PC-9 (cell line): ENCODE results near the gene RNF141.

Source experiments
- CTCF ChIP-seq: fragments of 200-600 bp; sonication (generic); conservative IDR thresholded peaks from 2 replicates; pipeline ENCODE4 v1.6.1; 2017; ENCODE audit warnings: mixed run types, antibody characterized with exemption, mild to moderate bottlenecking, moderate library complexity
- EZH2 ChIP-seq: fragments of 200-600 bp; sonication (generic); IDR thresholded peaks from 2 replicates; pipeline ENCODE4 v1.8.0; 2017; ENCODE audit warnings: antibody characterized with exemption, low read depth

DNA sequence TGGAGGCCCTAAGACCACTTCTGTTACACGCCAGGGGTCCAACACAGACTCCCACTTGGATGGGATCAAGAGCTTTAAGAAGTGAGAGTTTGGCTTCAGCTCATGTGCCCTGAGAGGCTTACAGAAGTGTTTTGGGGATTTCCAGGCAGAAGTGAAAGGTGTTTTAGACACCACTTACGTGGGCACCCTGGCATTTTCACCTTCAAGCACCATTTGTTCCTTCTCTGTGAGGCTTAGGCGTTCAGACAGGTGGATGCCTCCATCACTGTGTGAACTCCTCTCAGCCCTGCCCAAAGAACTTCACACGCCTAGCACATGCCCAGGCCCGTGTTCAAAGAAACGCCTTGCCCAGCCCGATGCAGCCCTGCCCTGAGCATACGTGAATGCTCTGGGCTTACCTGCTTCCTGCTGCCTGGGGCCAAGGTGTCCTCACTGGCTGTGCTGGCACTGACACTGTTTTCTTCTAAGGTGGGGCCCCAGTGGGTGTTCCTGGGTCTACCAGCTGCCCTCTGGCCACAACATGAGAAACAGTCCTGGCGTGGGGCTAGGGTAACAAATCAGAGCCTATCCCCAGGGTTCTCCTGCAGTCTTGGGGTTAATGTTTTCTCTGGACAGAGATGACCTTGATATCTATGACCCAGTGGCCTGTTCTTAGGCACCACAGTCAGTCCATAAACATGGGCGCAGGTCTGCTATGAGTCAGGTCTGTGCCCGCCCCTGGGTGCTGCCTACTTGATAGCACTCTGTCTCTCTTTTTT, 51.9 kb downstream of the RNF141 start:
- TF ChIP-seq EZH2 (no peak), CTCF (no peak)
